NCI-H82 treated with DMSO at 0.1 percent for 48 hours (cell line): Measurements from ENCODE around the gene BTNL3.

ENCODE experiments used
- DNase-seq: peaks from one replicate; lab custom pipeline; 2025; ENCODE audit not compliant: unreplicated experiment; lab: John Stamatoyannopoulos, UW

The BTNL3 gene

GRCh38 chr5:181020688-181021087 lies 32.0 kb downstream of the BTNL3 start:
- DNase-seq = no peak

DNA sequence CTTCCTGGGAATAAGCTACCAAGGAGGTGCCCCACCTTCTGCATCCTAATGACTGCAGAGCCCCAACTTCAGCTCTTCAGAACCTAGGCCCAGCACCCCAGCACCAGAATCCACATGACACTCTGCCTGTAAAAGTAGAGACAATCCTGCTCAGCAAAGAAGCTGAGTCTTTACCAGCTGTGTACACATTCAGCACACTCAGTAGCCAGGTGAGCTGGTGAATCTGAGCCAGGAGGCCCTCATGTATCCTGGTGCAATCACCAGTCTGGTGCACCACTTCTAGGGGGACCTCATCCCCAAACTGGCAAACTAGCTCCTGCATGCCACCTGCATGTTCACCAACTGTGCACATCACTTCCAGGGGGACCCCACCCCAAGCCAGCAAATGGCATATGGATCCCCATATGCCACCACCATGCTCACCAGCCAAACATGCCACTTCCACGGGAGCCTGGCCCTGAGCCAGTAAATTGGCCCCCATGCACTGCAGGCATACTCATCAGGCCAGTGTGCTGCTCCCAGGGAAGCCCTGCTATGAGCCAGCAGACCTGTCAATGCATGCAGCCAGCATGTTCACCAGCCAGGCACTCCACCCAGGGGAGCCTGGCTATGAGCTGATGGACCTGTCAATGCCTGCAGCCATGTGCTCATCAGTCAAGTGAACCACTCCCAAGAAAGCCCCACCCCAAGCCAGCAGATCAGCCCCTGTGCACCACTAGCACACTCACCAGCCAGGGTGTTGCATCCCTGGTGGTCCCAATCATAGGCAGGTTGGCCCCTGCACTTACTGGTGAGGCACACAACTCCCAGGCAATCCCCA lies 35.8 kb downstream of the BTNL3 start:
- DNase-seq = no peak

- no peak for DNase-seq
These were observed 38.9 kb downstream of the BTNL3 start for GRCh38 chr5:181027452-181028031.

DNA sequence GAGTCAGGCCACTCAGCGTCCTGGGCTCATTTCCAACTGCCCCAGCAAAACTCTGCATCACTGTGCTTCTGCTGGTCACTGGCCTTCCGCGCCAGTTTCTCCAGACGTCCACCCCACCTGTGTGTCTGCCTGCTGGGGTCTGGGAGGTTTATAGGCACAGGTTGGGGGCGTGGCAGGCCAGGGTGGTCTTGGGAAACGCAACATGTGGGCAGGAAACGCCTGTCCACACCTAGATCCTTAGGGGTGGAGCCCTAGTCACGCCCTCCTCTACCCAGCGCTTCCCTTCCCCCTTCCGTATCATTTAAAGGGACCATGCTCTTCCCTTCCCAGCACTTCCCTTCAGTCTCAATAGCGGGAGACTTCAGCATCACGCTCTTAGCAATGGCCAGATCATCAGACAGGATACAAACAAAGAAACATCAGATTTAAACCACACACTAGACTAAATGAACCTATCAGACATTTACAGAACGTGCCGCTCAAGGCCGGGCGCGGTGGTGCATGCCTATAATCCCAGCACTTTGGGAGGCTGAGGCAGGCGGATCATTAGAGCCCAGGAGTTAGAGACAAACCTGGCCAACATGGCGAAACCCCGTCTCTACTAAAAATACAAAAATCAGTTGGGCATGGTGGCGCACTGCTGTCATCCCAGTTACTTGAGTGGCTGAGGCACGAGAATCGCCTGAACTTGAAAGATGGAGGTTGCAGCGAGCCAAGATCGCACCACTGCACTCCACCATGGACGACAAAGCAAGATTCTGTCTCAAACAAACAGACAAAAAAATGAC lies 39.6 kb downstream of the BTNL3 start:
- DNase-seq = no peak

DNA sequence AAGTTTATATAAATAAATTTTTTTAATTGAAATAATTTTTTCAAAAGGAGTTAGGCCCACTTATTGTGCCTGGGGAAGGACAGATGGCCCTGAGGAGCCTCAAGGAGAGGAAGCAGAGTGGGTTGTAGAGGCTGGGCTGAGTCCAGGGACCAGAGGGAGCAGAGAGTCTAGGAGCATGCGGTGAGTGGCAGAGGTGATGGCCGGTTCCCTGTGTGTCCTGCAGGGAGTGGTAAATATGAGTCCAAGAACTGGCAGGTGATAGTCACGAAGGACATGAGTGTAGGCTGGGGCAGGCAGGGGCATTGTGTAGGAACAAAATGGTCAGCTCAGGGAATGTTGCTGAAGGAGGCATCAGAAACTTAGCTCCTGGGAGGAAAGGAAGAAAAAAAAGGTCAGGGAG lies 43.1 kb downstream of the BTNL3 start:
- no peak for DNase-seq

DNA sequence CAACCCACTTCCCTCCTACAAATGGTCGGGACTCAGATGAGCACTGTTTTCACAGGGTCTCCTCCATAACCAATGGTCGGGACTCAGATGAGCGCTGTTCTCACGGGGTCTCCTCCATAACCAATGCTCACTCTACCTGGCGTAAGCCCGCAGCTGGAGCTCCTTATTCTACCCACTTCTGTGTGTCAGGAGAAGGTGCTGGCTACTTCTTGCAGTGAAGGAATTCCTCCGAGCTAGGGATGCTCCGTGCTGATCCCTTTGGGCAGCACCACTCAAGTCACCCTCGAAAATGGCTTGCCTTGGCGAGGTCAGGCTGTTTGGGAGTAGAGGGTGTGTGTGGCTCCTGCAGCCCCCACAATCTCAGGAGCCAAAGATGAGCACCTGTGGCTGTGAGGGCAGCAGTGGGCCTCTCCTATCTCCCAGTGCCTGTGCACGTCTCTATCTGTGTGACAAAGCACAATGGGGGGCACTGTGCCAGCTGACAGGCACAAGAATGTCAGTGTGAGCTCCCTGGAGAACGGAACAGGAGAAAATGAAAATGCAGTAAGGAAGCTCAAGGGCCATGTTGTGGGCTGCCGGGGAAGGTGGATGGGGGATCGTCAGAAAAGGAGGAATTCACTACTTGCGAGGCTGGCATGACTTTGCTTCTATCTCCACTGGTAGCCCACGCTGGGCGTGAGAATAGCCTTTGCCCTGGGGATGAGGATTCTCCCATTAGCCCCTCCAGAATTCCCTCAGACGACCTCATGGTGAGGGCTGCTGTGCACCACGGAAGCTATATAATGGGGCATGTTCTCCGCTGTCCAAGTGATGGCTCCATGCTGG lies 47.6 kb downstream of the BTNL3 start:
- no peak for DNase-seq

DNA sequence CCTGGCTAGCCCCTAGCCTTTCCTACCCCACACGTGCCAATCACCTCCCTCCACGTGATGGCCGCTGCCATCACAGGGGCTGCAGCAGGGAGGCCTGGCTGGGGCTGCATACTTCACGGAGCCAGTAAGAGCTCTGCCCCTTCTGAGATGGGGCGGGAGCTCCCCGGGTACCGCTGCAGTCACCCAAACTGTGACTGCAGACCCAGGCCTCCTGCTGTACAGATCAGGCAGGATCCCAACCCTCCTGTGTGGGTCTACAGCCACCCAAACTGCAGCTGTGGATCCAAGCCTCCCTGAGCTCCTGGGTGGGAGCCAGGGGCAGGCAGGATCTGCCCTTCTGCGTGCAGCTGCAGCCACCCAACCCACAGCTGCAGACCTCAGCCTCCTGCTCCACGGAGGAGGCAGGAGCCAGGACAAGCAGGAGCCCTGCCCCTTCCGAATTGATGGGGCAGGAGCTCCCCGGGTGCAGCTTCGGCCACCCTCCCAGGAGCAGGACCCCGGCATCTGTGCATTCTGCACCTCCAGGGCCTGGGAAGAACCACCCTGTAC lies 48.2 kb downstream of the BTNL3 start:
- no peak for DNase-seq

DNA sequence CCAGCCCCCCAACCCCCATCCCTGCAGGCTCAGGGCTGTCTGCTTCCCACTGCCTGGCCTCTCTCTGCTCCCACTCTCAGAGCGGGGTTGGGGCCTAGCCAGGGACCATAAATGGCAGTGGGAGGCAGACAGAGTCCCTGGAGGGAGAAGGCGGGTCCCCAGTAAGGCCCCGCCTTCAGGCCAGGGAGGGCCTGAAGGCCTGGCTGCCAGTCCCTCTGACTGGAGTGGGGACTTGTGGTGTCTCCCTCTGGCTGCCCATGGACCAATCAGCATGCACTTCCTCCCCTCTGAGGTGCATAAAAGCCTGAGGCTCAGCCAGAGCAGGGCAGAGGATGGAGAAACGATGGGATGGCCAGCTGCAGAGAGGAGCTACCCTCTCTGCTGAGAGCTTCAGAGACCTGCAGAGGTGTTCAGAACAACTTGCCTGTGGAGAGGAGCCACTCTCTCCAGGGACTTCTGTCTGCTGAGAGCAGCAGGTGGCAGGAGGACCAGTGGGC lies 48.8 kb downstream of the BTNL3 start:
- DNase-seq = no peak

- no peak for DNase-seq
These were observed 50.8 kb downstream of the BTNL3 start for GRCh38 chr5:181039471-181039870.

DNA sequence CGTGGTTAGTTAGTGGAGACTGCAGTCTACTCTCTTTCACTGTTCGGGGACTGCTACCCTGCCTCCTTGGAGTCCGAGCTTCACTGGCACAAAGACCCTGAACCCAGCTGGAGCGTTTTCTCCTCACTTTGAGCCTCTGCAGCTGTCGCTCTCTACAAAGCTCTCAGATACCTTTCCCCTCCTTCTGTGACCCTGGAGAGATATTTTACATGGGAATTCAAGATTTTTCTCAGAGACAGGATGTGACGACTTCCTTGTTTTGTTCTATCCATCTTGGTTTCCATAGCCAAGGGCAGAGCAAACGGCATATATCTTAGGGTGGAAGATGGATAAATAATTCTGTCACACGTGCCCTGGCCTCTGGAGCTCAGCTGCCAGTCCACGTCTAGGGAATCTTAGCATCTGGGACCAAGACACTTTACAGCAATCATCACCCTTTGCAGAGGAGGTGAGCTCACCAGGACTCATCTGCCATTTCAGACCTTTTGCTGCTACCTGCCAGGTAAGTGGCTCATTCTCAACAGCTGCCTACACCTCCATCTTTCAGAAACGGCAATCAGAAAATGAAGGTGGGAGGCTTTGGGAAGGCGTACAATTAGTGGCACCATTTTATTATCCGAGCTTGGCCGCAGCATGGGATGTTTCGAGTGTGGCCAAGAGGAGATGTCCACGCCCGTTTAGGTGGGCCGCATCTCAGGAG lies 51.4 kb downstream of the BTNL3 start, which contains the start of gene BTNL9:
Gene BTNL9 (plus strand): TSS at position 336 of the 700 bp plus-strand sequence. CDS start 5,224 bp downstream, outside the sequence.
- no peak for DNase-seq

DNA sequence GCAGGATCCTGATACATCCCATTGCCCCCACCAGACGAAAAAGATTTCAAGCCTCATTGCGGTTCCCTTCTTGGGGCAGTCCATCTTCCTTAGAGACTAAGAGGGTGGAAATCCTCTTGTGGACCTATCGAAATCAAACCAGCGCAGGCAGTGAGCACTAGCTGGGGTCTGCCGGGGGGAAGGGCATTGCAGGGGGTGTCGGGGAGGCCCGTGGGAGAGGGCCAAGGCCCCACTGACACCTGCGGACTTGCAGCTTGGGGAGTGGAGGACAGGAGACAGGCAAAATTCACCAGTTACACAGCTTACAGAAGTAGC lies 51.9 kb downstream of the BTNL3 start:
- no peak for DNase-seq

GRCh38 chr5:181041043-181041442 lies 52.4 kb downstream of the BTNL3 start:
- no peak for DNase-seq

GRCh38 chr5:181042036-181042713 lies 53.5 kb downstream of the BTNL3 start:
- DNase-seq = no peak

GRCh38 chr5:181042722-181043121 lies 54.1 kb downstream of the BTNL3 start:
- no peak for DNase-seq

DNA sequence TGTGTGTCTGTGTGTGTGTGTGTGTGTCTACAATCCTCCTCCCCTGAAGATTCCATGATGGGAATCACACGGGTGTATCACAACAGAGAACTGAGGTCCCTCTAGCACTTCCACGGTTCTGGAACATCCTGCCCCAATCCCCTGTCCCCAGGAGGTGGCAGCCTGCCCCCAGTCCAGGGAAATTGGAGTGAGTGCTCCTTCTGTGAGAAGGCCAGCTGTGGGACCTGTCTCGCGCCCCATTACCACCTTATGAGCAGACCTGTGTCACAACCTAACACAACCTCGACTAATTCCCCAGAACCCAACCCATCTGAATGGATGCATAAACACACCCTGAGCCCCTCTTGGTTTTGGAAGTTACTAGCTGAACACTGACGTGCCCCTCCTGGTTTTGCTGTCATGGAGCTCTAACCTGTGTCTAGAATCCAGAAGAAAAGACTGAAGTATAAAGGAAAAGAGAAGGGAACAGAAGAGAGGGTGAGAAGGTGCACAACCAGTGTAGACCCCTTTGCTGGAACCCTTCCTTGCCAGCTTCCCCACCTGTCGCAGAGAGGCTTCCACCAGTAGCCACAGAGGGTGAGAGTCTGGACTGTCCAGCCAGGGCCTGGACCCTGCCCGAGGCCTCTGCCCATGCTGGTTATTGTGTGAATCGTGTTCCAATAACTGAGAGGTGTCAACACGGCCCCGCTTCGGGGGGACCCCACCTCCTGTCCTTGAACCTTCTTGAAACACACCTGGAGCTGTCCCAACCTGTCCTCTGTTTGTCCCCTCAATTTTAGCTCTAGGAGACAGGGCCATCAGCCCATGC lies 54.8 kb downstream of the BTNL3 start:
- DNase-seq = no peak

- DNase-seq = no peak
These were observed 55.5 kb downstream of the BTNL3 start for GRCh38 chr5:181044093-181044599.

- no peak for DNase-seq
These were observed 56.1 kb downstream of the BTNL3 start for GRCh38 chr5:181044662-181045305.

- DNase-seq = no peak
These were observed 56.7 kb downstream of the BTNL3 start for GRCh38 chr5:181045316-181045715.
